ENCODE results near the gene ZNF764.

ZNF764 gene

GRCh38 chr16:30604316-30604947, 46.3 kb upstream of the ZNF764 start:
- Histone ChIP-seq H4K20me1 (ENCODE audit: insufficient read depth, low read length) (peaks cover 7% of the 10 kb centered on the region; the same call in 1 of the 2 replicates), H3K27ac (ENCODE audit: low read length) (no peak overlapping the region), H3K4me2 (ENCODE audit: insufficient read depth, low read length) (no peak overlapping the region), H3K9me3 (ENCODE audit: insufficient read depth, low read length, severe bottlenecking) (no peaks in the 10 kb centered on the region), H2AFZ (ENCODE audit: low read depth, low read length) (no peak overlapping the region), H3K9ac (ENCODE audit: low read depth, low read length) (no peak overlapping the region), H3K36me3 (ENCODE audit: insufficient read depth, low read length) (peaks cover 63% of the 10 kb centered on the region), H3K27me3 (ENCODE audit: insufficient read depth, low read length, poor library complexity) (no peaks in the 10 kb centered on the region), H3K79me2 (ENCODE audit: insufficient read depth, low read length) (peaks cover 32% of the 10 kb centered on the region), H3K4me3 (ENCODE audit: low read depth in 1 of 2, low read length in 2 of 2) (no peak overlapping the region), H3K4me1 (ENCODE audit: insufficient read depth, low read length) (peaks cover 19% of the 10 kb centered on the region)
- no peak for ATAC-seq (ENCODE audit: insufficient read depth, low read depth)
- TF ChIP-seq EZH2 (IDR thresholded peaks at IDR 0.05; ENCODE audit: borderline replicate concordance, low read depth, low read length, severe bottlenecking) (no peak), CTCF (IDR thresholded peaks at IDR 0.05; ENCODE audit: borderline replicate concordance, extremely low read depth, low read length, poor library complexity, severe bottlenecking) (no peak)
- DNase-seq = no peak

GRCh38 chr16:30603945-30604315, 45.8 kb upstream of the ZNF764 start:
- no peaks in the 10 kb centered on the region for H3K27me3 ChIP-seq (ENCODE audit: insufficient read depth, low read length, poor library complexity)
- no peak for DNase-seq
- H3K36me3 ChIP-seq (ENCODE audit: insufficient read depth, low read length) = peaks cover 63% of the 10 kb centered on the region
- no peak for TF ChIP-seq EZH2 (IDR thresholded peaks at IDR 0.05; ENCODE audit: borderline replicate concordance, low read depth, low read length, severe bottlenecking)
- TF ChIP-seq CTCF (IDR thresholded peaks at IDR 0.05; ENCODE audit: borderline replicate concordance, extremely low read depth, low read length, poor library complexity, severe bottlenecking) = no peak
- no peak overlapping the region for H2AFZ ChIP-seq (ENCODE audit: low read depth, low read length)
- H3K9me3 ChIP-seq (ENCODE audit: insufficient read depth, low read length, severe bottlenecking) = no peaks in the 10 kb centered on the region
- H3K79me2 ChIP-seq (ENCODE audit: insufficient read depth, low read length) = peaks cover 27% of the 10 kb centered on the region
- H4K20me1 ChIP-seq (ENCODE audit: insufficient read depth, low read length) = peaks cover 7% of the 10 kb centered on the region; the same call in 1 of the 2 replicates
- no peak overlapping the region for H3K27ac ChIP-seq (ENCODE audit: low read length)
- H3K4me3 ChIP-seq (ENCODE audit: low read depth in 1 of 2, low read length in 2 of 2) = no peak overlapping the region
- no peak for ATAC-seq (ENCODE audit: insufficient read depth, low read depth)
- H3K9ac ChIP-seq (ENCODE audit: low read depth, low read length) = no peak overlapping the region
- peaks cover 14% of the 10 kb centered on the region for H3K4me1 ChIP-seq (ENCODE audit: insufficient read depth, low read length)
- H3K4me2 ChIP-seq (ENCODE audit: insufficient read depth, low read length) = no peak overlapping the region

- Histone ChIP-seq H3K4me2 (ENCODE audit: insufficient read depth, low read length) (no peak overlapping the region), H3K9ac (ENCODE audit: low read depth, low read length) (no peak overlapping the region), H3K27me3 (ENCODE audit: insufficient read depth, low read length, poor library complexity) (no peaks in the 10 kb centered on the region), H3K9me3 (ENCODE audit: insufficient read depth, low read length, severe bottlenecking) (no peaks in the 10 kb centered on the region), H4K20me1 (ENCODE audit: insufficient read depth, low read length) (peaks cover 7% of the 10 kb centered on the region; the same call in 1 of the 2 replicates), H3K36me3 (ENCODE audit: insufficient read depth, low read length) (peaks cover 52% of the 10 kb centered on the region), H2AFZ (ENCODE audit: low read depth, low read length) (no peak overlapping the region), H3K79me2 (ENCODE audit: insufficient read depth, low read length) (peaks cover 15% of the 10 kb centered on the region), H3K27ac (ENCODE audit: low read length) (no peak overlapping the region), H3K4me1 (ENCODE audit: insufficient read depth, low read length) (peaks cover 8% of the 10 kb centered on the region), H3K4me3 (ENCODE audit: low read depth in 1 of 2, low read length in 2 of 2) (no peak overlapping the region)
- DNase-seq (no peak), ATAC-seq (ENCODE audit: insufficient read depth, low read depth) (no peak)
- no peak for TF ChIP-seq EZH2 (IDR thresholded peaks at IDR 0.05; ENCODE audit: borderline replicate concordance, low read depth, low read length, severe bottlenecking)
- no peak for TF ChIP-seq CTCF (IDR thresholded peaks at IDR 0.05; ENCODE audit: borderline replicate concordance, extremely low read depth, low read length, poor library complexity, severe bottlenecking)
These were observed 44.6 kb upstream of the ZNF764 start for GRCh38 chr16:30602616-30603277.

All from DND-41 (cell line).